Bronchial epithelial cell (primary cell): ENCODE results near the gene ADSS2. TPM values are rescaled to one million over a fixed set of nuclear protein-coding genes. Genes with fewer than 3 reads are reported as not detected.
"Not testable (repeated sequence)": the region's sequence is repeated elsewhere in the genome, so short reads cannot be mapped to it uniquely, and the experiment has no call there.

Source experiments
- DNase-seq: peaks from one replicate; pipeline ENCODE4 v3.0.0-alpha.2; 2010; ENCODE audit warnings: low read depth
- FAIRE-seq: peaks from 2 replicates; lab custom pipeline; 2011; peaks lifted over from hg19 to GRCh38; lab: Jason Lieb, UNC
- H3K27me3 ChIP-seq: 2 replicates; pipeline ENCODE4 v1.5.1; 2011; ENCODE audit warnings: low read length; ENCODE audit not compliant: control insufficient read depth, insufficient read depth
- H3K36me3 ChIP-seq: 2 replicates; pipeline ENCODE4 v1.5.1; 2011; ENCODE audit warnings: low read length; ENCODE audit not compliant: control insufficient read depth, insufficient read depth
- H3K4me3 ChIP-seq: 2 replicates; pipeline ENCODE4 v1.5.1; 2011; ENCODE audit warnings: mild to moderate bottlenecking, low read depth, low read length, control low read depth
- total RNA-seq: library from RNA; depleted of rRNA; stranded (reverse); fragments of >200 nt; gene quantifications from 2 replicates; pipeline ENCODE4 v1.2.1, GENCODE V29; 2014
- TF ChIP-seq, protein P1 (sequence below): IDR thresholded peaks from 2 replicates; pipeline ENCODE4 v1.5.1; 2011; ENCODE audit warnings: mild to moderate bottlenecking, moderate library complexity, low read length, control low read depth, inconsistent platforms; ENCODE audit not compliant: insufficient read depth, severe bottlenecking

The ADSS2 gene
- total RNA-seq, 1 donor from 2014 or later = 40.8 TPM

DNA sequence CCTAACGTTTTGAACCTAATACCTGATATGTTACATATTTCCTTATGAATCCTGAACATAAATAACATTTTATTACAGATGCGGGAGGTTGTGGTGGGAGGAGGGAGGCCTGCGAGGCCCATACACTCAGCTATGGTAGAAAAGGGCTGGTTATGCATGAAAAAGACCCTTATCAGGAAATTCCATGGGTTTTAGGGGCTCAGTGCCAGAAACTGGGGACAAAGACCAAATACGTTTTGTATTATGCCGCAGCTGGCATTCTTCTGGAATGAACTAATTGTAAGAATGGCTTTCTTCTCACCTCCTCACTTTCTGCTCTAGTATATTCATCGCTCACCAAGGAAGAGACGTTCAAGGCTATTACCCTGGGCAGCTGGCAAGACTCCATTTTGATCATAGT is 76.7 kb downstream of the ADSS2 start:
- Histone ChIP-seq H3K36me3 (no peaks in the 10 kb centered on the region), H3K27me3 (no peaks in the 10 kb centered on the region), H3K4me3 (no peak overlapping the region)
- TF ChIP-seq, protein P1, sequence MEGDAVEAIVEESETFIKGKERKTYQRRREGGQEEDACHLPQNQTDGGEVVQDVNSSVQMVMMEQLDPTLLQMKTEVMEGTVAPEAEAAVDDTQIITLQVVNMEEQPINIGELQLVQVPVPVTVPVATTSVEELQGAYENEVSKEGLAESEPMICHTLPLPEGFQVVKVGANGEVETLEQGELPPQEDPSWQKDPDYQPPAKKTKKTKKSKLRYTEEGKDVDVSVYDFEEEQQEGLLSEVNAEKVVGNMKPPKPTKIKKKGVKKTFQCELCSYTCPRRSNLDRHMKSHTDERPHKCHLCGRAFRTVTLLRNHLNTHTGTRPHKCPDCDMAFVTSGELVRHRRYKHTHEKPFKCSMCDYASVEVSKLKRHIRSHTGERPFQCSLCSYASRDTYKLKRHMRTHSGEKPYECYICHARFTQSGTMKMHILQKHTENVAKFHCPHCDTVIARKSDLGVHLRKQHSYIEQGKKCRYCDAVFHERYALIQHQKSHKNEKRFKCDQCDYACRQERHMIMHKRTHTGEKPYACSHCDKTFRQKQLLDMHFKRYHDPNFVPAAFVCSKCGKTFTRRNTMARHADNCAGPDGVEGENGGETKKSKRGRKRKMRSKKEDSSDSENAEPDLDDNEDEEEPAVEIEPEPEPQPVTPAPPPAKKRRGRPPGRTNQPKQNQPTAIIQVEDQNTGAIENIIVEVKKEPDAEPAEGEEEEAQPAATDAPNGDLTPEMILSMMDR = no peak
- FAIRE-seq (no peak), DNase-seq (no peak)

DNA sequence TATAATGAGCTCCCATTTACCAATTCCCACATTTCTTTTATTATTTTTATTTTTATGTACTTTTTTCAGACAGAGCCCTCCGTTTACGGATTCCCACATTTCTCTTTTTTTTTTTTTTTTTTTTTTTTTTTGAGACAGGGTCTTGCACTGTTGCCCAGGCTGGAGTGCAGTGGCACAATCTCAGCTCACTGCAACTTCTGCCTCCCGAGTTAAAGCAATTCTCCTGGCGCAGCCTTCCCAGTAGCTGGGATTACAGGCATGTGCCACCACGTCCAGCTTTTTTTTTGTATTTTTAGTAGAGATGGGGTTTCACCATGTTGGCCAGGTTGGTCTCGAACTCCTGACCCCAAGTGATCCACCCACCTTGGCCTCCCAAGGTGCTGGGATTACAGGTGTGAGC is 77.2 kb downstream of the ADSS2 start:
- not testable (repeated sequence) for H3K27me3 ChIP-seq, DNase-seq, H3K4me3 ChIP-seq, FAIRE-seq, H3K36me3 ChIP-seq

DNA sequence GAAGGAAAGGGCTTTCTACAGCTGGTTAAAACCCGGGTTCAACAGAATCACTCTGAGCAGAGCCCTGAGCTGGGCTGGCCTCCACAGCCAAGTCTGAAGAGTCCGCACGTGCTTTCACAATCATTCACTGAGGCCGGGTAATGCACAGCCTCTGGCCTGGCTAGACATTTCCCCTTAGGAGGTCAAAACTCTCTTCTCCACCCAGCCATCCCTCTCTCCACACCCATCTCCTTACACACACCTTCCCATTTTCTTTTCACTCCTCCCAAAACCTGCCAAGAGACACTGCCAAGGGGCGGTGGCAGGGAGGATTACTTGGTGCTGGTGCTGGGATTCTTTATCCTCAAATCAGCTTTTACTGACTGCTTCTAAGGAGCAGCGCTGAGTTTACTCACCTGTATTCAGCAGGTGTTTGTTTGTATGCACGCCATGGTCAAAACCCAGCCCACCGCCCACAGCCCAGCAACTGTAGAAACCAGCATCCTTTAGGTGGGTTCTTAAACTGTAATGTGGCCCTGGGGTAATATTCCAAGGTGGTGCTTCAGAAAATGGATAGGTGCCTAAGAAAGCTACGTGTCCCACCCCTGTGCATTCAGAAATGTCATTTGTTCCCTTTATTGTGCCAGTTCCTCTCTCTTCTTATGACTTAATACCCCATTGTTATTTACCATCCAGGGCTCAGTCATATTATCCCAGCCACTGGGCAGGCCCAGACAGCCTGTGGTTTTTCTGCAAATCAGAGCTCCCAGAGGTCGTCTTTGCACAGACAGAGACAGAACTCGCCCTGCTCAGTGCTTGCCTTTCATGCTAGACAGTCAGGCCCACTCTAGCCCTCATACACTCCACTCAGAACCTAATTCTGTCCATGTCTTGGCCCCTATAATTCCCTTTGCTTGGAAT is 80.2 kb downstream of the ADSS2 start:
- TF ChIP-seq, protein P1 = no peak
- FAIRE-seq (no peak), DNase-seq (peak; percentile 93)
- H3K27me3 ChIP-seq = no peaks in the 10 kb centered on the region
- H3K4me3 ChIP-seq = no peak overlapping the region
- H3K36me3 ChIP-seq = no peaks in the 10 kb centered on the region

DNA sequence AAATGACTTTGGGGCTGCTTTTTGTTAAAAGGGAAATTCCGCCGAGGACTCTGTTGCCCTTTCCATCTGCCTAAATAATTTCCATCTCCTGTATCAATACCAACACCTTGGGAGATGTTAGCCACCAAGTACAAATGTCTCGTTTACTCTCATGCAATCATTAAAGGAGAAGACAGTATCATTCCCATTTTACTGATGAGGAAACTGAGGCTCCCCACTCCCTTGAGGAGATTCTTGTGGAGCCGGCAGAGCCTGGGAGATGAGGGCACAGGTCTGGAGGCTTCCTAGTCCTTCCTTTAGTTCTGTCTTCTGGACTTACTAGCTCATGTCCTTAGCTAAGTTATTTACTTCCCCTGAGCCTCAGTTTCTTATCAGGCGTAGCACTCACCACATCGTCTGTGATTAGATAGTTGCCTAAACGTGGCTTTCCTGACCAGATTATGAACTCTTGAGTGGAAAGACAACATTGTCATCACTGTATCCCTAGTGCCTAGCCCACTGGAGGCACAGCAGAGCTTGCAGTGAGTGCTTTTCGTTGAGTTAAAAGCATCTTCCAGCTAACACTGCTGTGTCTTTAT is 81.6 kb downstream of the ADSS2 start:
- DNase-seq (no peak), FAIRE-seq (no peak)
- TF ChIP-seq, protein P1 = no peak
- H3K27me3 ChIP-seq = no peaks in the 10 kb centered on the region
- no peaks in the 10 kb centered on the region for H3K36me3 ChIP-seq
- H3K4me3 ChIP-seq = no peak overlapping the region

DNA sequence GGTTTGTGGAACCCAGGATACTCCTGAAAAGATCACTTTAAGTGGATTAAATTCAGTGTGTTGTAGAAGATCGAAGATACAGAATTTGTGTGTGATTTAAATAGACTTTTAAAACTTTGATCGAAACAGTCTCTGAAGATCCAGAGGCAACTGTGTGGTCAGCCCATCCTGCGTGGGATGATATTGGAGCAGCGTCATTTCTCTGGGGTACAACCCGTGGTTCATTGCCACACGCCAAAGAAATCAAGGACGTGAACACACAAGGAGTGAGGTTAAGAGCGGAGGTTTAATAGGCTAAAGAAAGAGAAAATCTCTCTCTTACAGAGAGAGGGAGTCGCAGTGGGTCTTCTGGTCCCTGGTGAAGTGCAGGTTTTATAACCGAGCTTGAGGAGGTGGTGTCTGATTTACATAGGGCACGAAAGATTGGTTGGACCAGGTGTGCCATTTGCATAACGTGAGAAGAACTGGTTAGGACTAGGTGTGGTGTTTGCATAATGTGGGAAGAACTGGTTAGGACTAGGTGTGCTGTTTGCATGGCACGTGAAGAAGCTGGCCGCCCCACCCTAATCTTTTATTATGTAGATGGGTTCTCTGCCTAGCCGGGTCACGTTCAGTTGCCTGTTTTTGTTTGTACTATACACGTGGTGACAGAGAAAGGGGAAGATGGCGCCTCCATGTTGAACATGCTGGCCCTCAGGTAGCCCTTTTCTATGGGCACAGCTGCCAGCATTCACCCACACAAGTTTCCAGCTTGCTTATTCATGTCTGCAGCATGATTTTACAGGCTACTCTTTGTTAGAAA is 82.3 kb downstream of the ADSS2 start:
- Histone ChIP-seq H3K27me3 (no peaks in the 10 kb centered on the region), H3K36me3 (no peaks in the 10 kb centered on the region), H3K4me3 (no peak overlapping the region)
- TF ChIP-seq, protein P1 = no peak
- peak; percentile 85 for FAIRE-seq
- DNase-seq = peak; percentile 78

DNA sequence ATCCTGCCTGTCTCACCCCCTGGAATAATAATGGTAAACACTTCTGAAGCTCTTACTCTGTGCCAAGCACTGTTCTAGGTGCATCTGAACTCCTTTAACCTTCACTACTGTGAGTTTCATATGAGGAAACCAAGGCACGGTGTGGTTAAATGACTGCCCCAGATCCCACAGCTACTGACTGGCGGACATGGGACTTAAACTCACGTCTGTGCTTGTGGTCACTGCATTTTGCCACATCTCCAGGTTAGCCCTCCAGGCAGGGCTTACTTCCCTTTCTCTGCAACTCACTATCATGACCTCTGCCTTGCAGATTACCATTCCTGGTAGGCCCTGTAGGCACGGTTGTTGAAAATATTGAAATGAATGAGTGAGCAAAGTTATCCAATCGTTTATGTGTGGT is 83.4 kb downstream of the ADSS2 start:
- TF ChIP-seq, protein P1 = no peak
- H3K27me3 ChIP-seq = no peaks in the 10 kb centered on the region
- FAIRE-seq (no peak), DNase-seq (no peak)
- H3K36me3 ChIP-seq = no peaks in the 10 kb centered on the region
- no peak overlapping the region for H3K4me3 ChIP-seq
